Measurements from ENCODE around the gene LCN9. TPM values are rescaled to one million over a fixed set of nuclear protein-coding genes. Genes with fewer than 3 reads are reported as not detected.

Gene LCN9
- total and polyA plus RNA-seq, 9 of the 15 experiments (the other 6 are each of a cell fraction or from before 2014, with no cell fraction given), result not detected

DNA sequence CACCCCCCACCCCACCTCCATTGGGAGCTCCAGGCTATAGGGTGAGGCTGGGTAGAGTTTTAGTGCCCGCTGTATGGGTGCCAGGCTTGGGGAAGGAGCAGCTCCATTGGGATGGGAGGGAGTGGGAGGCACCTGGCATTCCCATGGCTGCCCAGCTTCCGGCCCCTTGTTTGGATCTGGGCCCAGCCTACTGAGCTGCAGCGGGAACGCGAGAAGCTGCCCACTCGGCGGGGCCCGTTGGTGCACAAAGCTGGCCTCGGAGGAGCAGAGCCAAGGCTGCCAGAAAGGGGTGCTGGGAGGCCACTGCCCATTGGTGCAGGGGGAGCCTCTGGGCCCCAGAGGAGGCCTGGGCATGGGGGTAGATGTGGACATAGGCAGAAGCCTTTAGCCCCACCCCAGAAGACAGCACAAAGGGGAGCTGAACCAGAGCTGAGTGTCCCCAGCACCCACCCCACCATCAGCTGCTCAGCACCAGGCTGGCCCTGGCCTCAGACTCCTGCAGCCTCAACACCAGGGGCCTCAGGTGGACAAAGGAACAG lies 4.4 kb downstream of the LCN9 start:
- WGBS (ENCODE audit: insufficient coverage, low coverage, missing lambda C conversion rate), result 0% methylated on average over 8 of the region's 9 CpGs
- BruUV-seq (replicated peaks), result no TSS peak
- Histone ChIP-seq H3K4me1 (replicated peaks in 1 of 2; ENCODE audit: control insufficient read depth in 2 of 2, insufficient read depth in 2 of 2, low read length in 2 of 2) (peaks cover 0 to 9% of the 10 kb centered on the region in 2 experiments; a peak in 1 of 5 replicates), H3K27ac (ENCODE audit: extremely low read depth, low read depth, low read length) (no peak overlapping the region), H3K9me1 (ENCODE audit: control insufficient read depth, insufficient read depth, low read length) (no peaks in the 10 kb centered on the region), H2AFZ (ENCODE audit: low read depth, low read length) (no peak overlapping the region), H3K9ac (ENCODE audit: insufficient read depth in 1 of 2, low read depth in 2 of 2, low read length in 2 of 2) (no peak overlapping the region), H3K4me2 (ENCODE audit: insufficient read depth, low read length) (no peak overlapping the region), H4K20me1 (replicated peaks; ENCODE audit: control insufficient read depth, insufficient read depth, low read length) (peaks cover 7% of the 10 kb centered on the region; the same call in 1 of the 2 replicates), H3K4me3 (no peak overlapping the region), H3K27me3 (ENCODE audit: control insufficient read depth in 2 of 2, insufficient read depth in 2 of 2, low read length in 2 of 2) (peaks cover 13 to 49% of the 10 kb centered on the region in 2 experiments; a peak in 3 of 5 replicates), H3K79me2 (ENCODE audit: control insufficient read depth, insufficient read depth, low read length) (no peaks in the 10 kb centered on the region), H3K9me3 (replicated peaks; ENCODE audit: control insufficient read depth, insufficient read depth, low read depth, low read length) (no peaks in the 10 kb centered on the region), H3K36me3 (ENCODE audit: control insufficient read depth, insufficient read depth, low read length) (no peaks in the 10 kb centered on the region)
- ChIA-PET POLR2A (interaction anchor here (0.6 kb wide), 1 partner anchor 70 kb away, joined by 3 read pairs; no protein-coding TSS in a partner anchor), CTCF (ENCODE audit: low intra/inter-chr PET ratio) (interaction anchor here (0.6 kb wide), 1 partner anchor 35 kb away, joined by 3 read pairs; no protein-coding TSS in a partner anchor)
- no peak for ATAC-seq
- no peak for DNase-seq (ENCODE audit: extremely low read depth in 1 of 4, low spot score in 3 of 4)
- in situ Hi-C loops (cut with MboI), result no loop called here
- FAIRE-seq, result no peak
- intact Hi-C loops (cut with micrococcal nuclease), result no loop called here
- TF ChIP-seq ZNF551 (CRISPR knock-in tag; IDR thresholded peaks at IDR 0.05) (no peak), TFAM (CRISPR knock-in tag; conservative IDR thresholded peaks at IDR 0.05) (no peak), FIP1L1 (IDR thresholded peaks at IDR 0.05; ENCODE audit: low read depth, low read length, poor library complexity, severe bottlenecking) (no peak), POLR2B (IDR thresholded peaks at IDR 0.05; ENCODE audit: low read depth, partially characterized antibody) (no peak), ZNF431 (CRISPR knock-in tag; IDR thresholded peaks at IDR 0.05) (no peak)
- TF ChIP-seq, protein P1, sequence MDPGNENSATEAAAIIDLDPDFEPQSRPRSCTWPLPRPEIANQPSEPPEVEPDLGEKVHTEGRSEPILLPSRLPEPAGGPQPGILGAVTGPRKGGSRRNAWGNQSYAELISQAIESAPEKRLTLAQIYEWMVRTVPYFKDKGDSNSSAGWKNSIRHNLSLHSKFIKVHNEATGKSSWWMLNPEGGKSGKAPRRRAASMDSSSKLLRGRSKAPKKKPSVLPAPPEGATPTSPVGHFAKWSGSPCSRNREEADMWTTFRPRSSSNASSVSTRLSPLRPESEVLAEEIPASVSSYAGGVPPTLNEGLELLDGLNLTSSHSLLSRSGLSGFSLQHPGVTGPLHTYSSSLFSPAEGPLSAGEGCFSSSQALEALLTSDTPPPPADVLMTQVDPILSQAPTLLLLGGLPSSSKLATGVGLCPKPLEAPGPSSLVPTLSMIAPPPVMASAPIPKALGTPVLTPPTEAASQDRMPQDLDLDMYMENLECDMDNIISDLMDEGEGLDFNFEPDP (CRISPR knock-in tag; IDR thresholded peaks at IDR 0.05), result no peak

Data from K562 (cell line).